Measurements from ENCODE around the gene ZNF264. TPM values are rescaled to one million over a fixed set of nuclear protein-coding genes. Genes with fewer than 3 reads are reported as not detected.
"Not testable (repeated sequence)": the region's sequence is repeated elsewhere in the genome, so short reads cannot be mapped to it uniquely, and the experiment has no call there.

Gene ZNF264
- total RNA-seq, 6 experiments from 2014 or later = 9.9 to 14.4 (median 12.1) TPM

GRCh38 chr19:57248646-57249045, 57.3 kb downstream of the ZNF264 start:
- Histone ChIP-seq H3K27ac (no peak overlapping the region), H3K36me3 (peaks cover 0 to 59% (median 18%) of the 10 kb centered on the region in 4 donors), H3K4me1 (no peaks in the 10 kb centered on the region), H3K4me3 (no peak overlapping the region), H3K27me3 (no peaks in the 10 kb centered on the region), H3K9me3 (no peaks in the 10 kb centered on the region)
- DNase-seq (no peak), ATAC-seq (no peak)
- TF ChIP-seq, protein P1, sequence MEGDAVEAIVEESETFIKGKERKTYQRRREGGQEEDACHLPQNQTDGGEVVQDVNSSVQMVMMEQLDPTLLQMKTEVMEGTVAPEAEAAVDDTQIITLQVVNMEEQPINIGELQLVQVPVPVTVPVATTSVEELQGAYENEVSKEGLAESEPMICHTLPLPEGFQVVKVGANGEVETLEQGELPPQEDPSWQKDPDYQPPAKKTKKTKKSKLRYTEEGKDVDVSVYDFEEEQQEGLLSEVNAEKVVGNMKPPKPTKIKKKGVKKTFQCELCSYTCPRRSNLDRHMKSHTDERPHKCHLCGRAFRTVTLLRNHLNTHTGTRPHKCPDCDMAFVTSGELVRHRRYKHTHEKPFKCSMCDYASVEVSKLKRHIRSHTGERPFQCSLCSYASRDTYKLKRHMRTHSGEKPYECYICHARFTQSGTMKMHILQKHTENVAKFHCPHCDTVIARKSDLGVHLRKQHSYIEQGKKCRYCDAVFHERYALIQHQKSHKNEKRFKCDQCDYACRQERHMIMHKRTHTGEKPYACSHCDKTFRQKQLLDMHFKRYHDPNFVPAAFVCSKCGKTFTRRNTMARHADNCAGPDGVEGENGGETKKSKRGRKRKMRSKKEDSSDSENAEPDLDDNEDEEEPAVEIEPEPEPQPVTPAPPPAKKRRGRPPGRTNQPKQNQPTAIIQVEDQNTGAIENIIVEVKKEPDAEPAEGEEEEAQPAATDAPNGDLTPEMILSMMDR (IDR thresholded peaks at IDR 0.05) = no peak
- no peak for TF ChIP-seq POLR2A (IDR thresholded peaks at IDR 0.05)
- WGBS (ENCODE audit: insufficient coverage, low coverage, low lambda C conversion rate, missing lambda C conversion rate) = 82% methylated on average over 5 of the region's 6 CpGs
- intact Hi-C loops (cut with DNase I) = no loop called here

GRCh38 chr19:57249329-57249728, 58.0 kb downstream of the ZNF264 start:
- no peak overlapping the region for H3K4me3 ChIP-seq
- H3K9me3 ChIP-seq = no peaks in the 10 kb centered on the region
- no peak overlapping the region for H3K27ac ChIP-seq
- no peaks in the 10 kb centered on the region for H3K27me3 ChIP-seq
- no peaks in the 10 kb centered on the region for H3K4me1 ChIP-seq
- TF ChIP-seq, protein P1 (IDR thresholded peaks at IDR 0.05) = no peak
- TF ChIP-seq POLR2A (IDR thresholded peaks at IDR 0.05) = no peak
- no peak for ATAC-seq
- 100% methylated on average over 1 of the region's 1 CpG for WGBS (ENCODE audit: insufficient coverage, low coverage, low lambda C conversion rate, missing lambda C conversion rate)
- intact Hi-C loops (cut with DNase I) = no loop called here
- H3K36me3 ChIP-seq = peaks cover 0 to 65% (median 22%) of the 10 kb centered on the region in 4 donors
- no peak for DNase-seq

GRCh38 chr19:57253767-57254166, 62.5 kb downstream of the ZNF264 start:
- DNase-seq; H3K4me1 ChIP-seq; intact Hi-C loops (cut with DNase I); H3K9me3 ChIP-seq; H3K4me3 ChIP-seq; ATAC-seq; H3K27ac ChIP-seq; H3K27me3 ChIP-seq: not testable (repeated sequence)
- H3K36me3 ChIP-seq = peaks cover 0 to 50% (median 21%) of the 10 kb centered on the region in 4 donors
- 93% methylated on average over 5 of the region's 11 CpGs for WGBS (ENCODE audit: insufficient coverage, low coverage, low lambda C conversion rate, missing lambda C conversion rate)

- Histone ChIP-seq H3K4me1 (no peaks in the 10 kb centered on the region), H3K9me3 (no peaks in the 10 kb centered on the region), H3K27ac (no peak overlapping the region), H3K27me3 (no peaks in the 10 kb centered on the region), H3K36me3 (peaks cover 0 to 2% (median 0%) of the 10 kb centered on the region in 4 donors), H3K4me3 (no peak overlapping the region)
- ATAC-seq = no peak
- intact Hi-C loops (cut with DNase I) = no loop called here
- no peak for DNase-seq
- TF ChIP-seq, protein P1 (IDR thresholded peaks at IDR 0.05) = no peak
- no peak for TF ChIP-seq POLR2A (IDR thresholded peaks at IDR 0.05)
- WGBS (ENCODE audit: insufficient coverage, low coverage, low lambda C conversion rate, missing lambda C conversion rate) = 96% methylated on average over 3 of the region's 3 CpGs
These were observed 70.7 kb downstream of the ZNF264 start for GRCh38 chr19:57262044-57262443.

GRCh38 chr19:57263244-57263741, 72.0 kb downstream of the ZNF264 start:
- intact Hi-C loops (cut with DNase I) = no loop called here
- ATAC-seq (no peak), DNase-seq (no peak)
- no peak overlapping the region for H3K4me3 ChIP-seq
- H3K27ac ChIP-seq = no peak overlapping the region
- peaks cover 0 to 2% (median 0%) of the 10 kb centered on the region in 4 donors for H3K36me3 ChIP-seq
- no peaks in the 10 kb centered on the region for H3K9me3 ChIP-seq
- H3K27me3 ChIP-seq = no peaks in the 10 kb centered on the region
- no peaks in the 10 kb centered on the region for H3K4me1 ChIP-seq
- TF ChIP-seq POLR2A (IDR thresholded peaks at IDR 0.05) = no peak
- TF ChIP-seq, protein P1 (IDR thresholded peaks at IDR 0.05) = no peak
- WGBS (ENCODE audit: insufficient coverage, low coverage, low lambda C conversion rate, missing lambda C conversion rate) = no CpG with 5 or more reads among the region's 1 CpG
